Skeletal muscle satellite cell (primary cell): ENCODE data around the gene ERLIN1.

ENCODE experiments used
- H3K27me3 ChIP-seq: 2 replicates; pipeline ENCODE4 v1.7.0; 2013; ENCODE audit warnings: low read length; ENCODE audit not compliant: control insufficient read depth, insufficient read depth
- H3K36me3 ChIP-seq: 2 replicates; pipeline ENCODE4 v1.7.0; 2013; ENCODE audit warnings: mild to moderate bottlenecking, control low read depth, low read length; ENCODE audit not compliant: insufficient read depth
- H3K4me1 ChIP-seq: 2 replicates; pipeline ENCODE4 v1.7.0; 2013; ENCODE audit warnings: low read length; ENCODE audit not compliant: control insufficient read depth, insufficient read depth
- H3K4me2 ChIP-seq: 2 replicates; pipeline ENCODE4 v1.7.0; 2013; ENCODE audit warnings: mild to moderate bottlenecking, low read length
- H3K4me3 ChIP-seq: 2 replicates; pipeline ENCODE4 v1.7.0; 2013; ENCODE audit warnings: low read length
- H3K9ac ChIP-seq: 2 replicates; pipeline ENCODE4 v1.7.0; 2013; ENCODE audit warnings: mild to moderate bottlenecking, low read depth, low read length, moderate library complexity
- H3K9me3 ChIP-seq: replicated peaks from 2 replicates; pipeline ENCODE4 v1.7.0; 2013; ENCODE audit warnings: mild to moderate bottlenecking, control low read depth, low read length

The ERLIN1 gene

DNA sequence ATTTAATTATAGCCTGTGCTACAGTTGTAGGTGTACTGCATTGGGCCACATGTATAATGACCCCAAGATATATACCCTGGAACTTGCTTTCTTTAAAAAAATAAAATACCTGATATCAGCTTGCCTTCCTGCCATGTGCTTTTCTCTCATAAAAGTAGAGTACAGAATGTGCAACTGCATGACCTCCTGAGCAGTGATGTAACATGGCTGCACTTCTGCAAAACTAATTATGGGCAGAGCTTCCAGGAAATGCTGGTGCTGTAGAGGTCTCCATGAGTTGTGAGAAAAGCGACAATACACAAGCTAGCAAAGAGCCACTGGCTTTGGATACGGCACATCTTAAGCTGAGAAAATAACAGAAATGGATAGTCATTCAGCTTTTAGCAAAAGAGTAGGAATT lies 6.5 kb upstream of the ERLIN1 start:
- Histone ChIP-seq H3K36me3 (peaks cover 56% of the 10 kb centered on the region), H3K27me3 (no peaks in the 10 kb centered on the region)

DNA sequence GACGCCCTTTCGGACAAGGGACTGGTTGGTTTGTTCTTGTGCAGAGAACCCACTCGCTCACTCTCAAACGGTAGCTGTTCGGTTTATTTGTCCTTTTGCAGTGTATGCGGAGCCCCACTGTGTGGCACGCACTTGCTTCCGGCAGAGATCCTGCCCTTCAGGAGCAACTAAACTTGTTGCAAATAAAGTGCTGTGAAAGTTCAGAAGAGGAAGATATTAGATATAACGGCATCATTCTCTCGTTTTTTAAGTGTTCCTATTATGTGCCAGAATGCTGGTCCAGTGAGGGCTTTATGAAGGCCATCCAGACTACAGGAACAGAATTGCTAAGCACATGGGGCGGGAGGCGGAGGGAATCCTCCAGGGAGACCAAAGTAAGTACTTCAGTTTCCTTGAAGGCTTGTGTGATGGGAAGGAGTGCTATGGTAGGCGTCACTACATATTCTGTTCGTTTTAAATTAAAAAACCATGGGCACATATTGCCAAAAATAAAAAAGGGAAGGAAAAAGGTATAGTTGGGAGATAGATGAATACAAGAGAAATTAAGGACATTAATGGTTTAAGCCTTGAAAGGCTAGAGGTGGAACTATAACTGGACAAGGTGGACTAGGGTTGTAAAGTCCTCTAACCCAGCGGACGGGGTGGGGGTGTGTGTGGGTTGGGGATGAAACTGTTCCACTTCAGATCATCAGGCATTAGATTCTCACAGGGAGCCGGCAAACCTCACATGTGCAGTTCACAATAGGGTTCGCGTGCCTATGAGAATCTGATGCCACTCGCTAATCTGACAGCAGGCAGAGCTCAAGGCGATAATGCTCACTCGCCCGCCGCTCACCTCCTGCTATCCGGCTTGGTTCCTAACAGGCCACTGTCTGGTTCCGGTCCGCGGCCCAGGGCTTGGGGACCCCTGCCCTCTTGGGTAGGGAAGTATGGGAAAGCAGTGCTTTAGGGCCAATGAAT lies 704 bp upstream of the ERLIN1 start:
- Histone ChIP-seq H3K27me3 (no peaks in the 10 kb centered on the region), H3K4me3 (peak overlapping the region; percentile 96), H3K9ac (peak overlapping the region; percentile 95), H3K4me1 (peaks cover 28% of the 10 kb centered on the region), H3K36me3 (peaks cover 33% of the 10 kb centered on the region), H3K9me3 (no peaks in the 10 kb centered on the region), H3K4me2 (peak overlapping the region; percentile 98)

More for the DNA sequence above, 6.5 kb upstream of the ERLIN1 start:
- peaks cover 2% of the 10 kb centered on the region for H3K4me1 ChIP-seq
- no peak overlapping the region for H3K9ac ChIP-seq
- no peak overlapping the region for H3K4me3 ChIP-seq
- no peaks in the 10 kb centered on the region for H3K9me3 ChIP-seq
- H3K4me2 ChIP-seq: no peak overlapping the region

DNA sequence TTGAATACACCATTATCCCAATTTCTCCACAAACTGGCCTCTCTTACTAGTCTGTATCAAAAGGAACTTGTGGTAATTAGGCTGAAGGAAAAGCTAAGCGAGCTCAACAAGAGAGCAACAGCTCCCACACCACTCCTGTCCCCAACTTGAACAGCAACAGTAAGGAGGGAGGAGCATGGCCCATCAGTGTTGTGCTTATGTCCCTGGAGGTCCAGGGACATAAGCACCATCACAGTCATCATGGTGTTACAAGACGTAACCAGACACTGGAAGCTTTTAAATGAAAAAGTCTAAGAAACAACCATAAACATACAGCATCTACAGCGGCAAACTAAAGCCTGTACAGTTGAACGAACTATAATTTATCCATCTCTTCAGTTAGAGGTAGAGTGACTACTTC lies 989 bp downstream of the ERLIN1 start:
- no peaks in the 10 kb centered on the region for H3K27me3 ChIP-seq
- H3K4me3 ChIP-seq: peak overlapping the region; percentile 96
- H3K9ac ChIP-seq: peak overlapping the region; percentile 95
- H3K4me1 ChIP-seq: peaks cover 28% of the 10 kb centered on the region
- peak overlapping the region; percentile 98 for H3K4me2 ChIP-seq
- peaks cover 20% of the 10 kb centered on the region for H3K36me3 ChIP-seq
- no peaks in the 10 kb centered on the region for H3K9me3 ChIP-seq

DNA sequence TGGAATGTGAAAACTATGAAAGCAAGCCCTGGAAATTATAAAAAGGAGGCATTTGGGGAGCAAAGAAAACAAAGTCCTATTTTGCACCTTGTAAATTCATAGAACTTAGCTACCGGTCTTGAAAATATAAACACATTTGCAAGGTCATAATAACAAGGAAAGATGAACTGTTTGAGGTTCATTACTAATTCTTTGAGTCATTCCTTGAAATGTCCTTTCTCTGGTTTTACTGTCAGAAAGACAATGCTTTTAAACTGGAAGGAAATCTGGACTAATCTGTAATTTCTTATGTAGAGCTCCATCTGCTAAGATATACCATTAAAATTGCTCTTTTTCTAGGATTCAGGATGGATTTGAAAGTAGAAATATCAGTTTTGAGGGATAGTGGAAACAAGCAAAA lies 1.4 kb downstream of the ERLIN1 start:
- no peaks in the 10 kb centered on the region for H3K9me3 ChIP-seq
- peaks cover 22% of the 10 kb centered on the region for H3K36me3 ChIP-seq
- peak overlapping the region; percentile 98 for H3K4me2 ChIP-seq
- H3K27me3 ChIP-seq: no peaks in the 10 kb centered on the region
- peak overlapping the region; percentile 96 for H3K4me3 ChIP-seq
- H3K4me1 ChIP-seq: peaks cover 28% of the 10 kb centered on the region
- peak overlapping the region; percentile 95 for H3K9ac ChIP-seq

DNA sequence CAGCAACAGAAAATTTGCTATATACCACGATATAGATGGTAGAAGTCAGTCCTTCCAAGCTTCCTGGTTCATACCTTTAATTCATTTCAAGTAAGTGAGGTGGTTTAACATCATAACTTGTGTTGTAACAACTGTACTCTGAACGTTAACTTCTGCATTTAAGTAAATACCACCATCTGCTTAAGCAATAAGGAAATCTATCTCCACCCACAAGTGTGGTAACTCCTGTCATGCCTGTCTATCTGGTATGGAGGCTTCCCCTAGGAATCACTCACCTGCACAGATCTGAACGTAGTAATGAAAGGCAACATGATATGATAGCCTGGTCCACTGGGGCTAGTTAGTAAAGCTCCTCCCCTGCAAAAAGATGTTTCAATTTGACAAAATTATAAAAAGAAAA lies 2.3 kb downstream of the ERLIN1 start:
- no peak overlapping the region for H3K9ac ChIP-seq

DNA sequence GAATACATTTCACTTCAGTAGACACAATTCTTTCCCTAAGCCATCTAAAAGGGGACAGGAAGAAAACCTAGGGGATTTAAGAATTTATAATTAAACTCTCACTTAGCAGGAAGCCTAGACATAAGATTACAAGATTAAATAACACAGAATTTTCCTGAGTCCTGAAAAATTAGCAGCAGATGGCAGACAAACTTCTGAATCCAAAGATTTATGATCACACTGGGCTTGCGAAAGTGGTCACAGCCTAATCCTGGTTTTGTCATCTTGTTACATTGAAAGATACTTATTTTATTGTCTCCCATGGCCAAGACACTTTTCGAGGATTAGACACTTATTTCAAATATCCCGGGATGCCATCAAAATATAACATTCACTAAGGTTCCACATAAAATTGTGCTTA lies 2.9 kb downstream of the ERLIN1 start:
- Histone ChIP-seq H3K36me3 (peaks cover 29% of the 10 kb centered on the region), H3K4me2 (no peak overlapping the region), H3K4me3 (no peak overlapping the region), H3K4me1 (peaks cover 32% of the 10 kb centered on the region), H3K27me3 (no peaks in the 10 kb centered on the region), H3K9me3 (no peaks in the 10 kb centered on the region), H3K9ac (no peak overlapping the region)

More for the DNA sequence above, 2.3 kb downstream of the ERLIN1 start:
- Histone ChIP-seq H3K27me3 (no peaks in the 10 kb centered on the region), H3K4me2 (peak overlapping the region; percentile 98), H3K4me3 (no peak overlapping the region), H3K9me3 (no peaks in the 10 kb centered on the region), H3K36me3 (peaks cover 27% of the 10 kb centered on the region), H3K4me1 (peaks cover 32% of the 10 kb centered on the region)

DNA sequence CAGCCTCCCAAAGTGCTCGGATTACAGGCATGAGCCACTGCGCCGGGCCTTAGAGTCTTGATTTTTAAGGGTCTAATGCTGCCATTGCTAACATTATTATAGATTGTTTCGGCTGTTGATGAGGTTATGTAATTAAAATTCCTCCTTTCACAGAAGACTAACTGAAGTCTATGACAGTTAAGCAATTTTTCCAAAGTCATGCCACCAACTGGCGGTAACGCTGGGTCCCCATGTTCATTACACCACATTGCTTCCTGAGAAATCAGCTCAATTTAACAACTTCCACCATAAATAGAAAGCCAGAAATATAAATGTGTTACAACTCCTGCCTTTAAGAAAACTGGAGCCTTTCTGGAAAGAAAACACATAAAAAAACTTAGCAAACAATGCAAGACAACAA lies 3.5 kb downstream of the ERLIN1 start:
- Histone ChIP-seq H3K4me1 (peaks cover 30% of the 10 kb centered on the region), H3K4me3 (no peak overlapping the region), H3K9ac (no peak overlapping the region), H3K27me3 (no peaks in the 10 kb centered on the region), H3K36me3 (peaks cover 35% of the 10 kb centered on the region), H3K4me2 (no peak overlapping the region), H3K9me3 (no peaks in the 10 kb centered on the region)

DNA sequence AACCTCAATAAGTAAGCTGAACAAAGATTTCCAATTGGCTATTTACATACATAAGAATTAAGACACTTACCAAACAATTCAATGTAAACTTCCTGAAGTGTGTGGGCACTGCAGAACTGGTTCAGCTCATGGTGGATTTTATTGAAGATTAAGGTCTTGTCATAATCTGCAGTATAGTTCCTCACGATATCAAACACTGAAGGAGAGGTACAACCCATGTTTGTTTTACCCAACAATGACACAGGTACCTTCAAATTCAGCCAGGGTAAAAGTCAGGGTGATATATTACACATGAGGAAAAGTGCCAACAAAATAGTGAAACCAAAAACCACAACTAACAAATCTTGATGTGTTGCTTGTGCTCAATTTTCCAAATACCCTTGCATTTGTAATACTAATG lies 10.0 kb downstream of the ERLIN1 start:
- Histone ChIP-seq H3K4me2 (no peak overlapping the region), H3K4me1 (peaks cover 4% of the 10 kb centered on the region), H3K9ac (no peak overlapping the region), H3K27me3 (no peaks in the 10 kb centered on the region), H3K36me3 (peaks cover 72% of the 10 kb centered on the region), H3K9me3 (no peaks in the 10 kb centered on the region), H3K4me3 (no peak overlapping the region)

DNA sequence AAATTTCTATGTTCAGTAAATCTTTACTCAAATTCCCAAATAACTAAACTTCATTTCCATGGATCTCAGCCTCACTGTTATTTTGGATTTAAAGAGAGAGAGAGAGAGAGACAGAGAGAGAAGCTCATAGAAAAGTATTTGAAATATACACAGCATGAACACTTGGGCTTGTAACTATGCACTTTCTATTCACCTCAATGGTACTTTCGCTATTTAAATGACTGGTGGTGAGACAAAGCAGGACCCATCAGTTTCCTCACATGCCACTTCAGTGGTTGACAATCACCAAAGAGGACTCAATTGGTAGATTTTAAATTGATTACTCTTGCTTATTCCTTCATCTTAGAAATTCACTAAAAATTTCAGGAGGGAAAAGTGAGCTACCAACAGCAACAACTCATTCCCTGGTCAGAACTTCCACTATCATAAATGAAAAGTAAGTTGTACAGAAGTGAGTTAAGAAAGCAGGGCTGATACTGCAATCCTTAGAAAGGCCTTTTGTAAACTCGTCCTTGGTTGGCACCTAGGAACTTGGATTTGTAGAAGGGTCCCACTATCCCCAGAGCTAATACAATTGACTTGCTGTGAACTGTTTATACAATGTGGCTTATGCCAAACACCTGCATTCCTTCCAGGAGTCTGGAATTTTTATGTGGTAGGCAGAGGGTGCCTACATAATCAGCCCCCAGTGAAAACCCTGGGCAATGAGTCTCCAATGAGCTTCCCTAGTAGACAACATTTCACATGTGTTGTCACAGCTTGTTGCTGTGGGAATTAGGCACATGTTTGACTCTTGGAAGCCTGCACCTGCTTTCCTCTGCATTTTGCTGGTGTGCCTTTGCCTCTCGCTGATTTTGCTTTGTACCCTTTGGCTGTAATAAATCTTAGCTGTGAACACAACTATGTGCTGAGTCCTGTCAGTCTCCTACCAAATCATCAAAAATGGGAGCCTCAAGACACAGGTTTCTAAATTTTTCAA lies 10.8 kb downstream of the ERLIN1 start:
- Histone ChIP-seq H3K4me1 (peaks cover 4% of the 10 kb centered on the region), H3K27me3 (no peaks in the 10 kb centered on the region), H3K36me3 (peaks cover 71% of the 10 kb centered on the region), H3K9ac (no peak overlapping the region), H3K4me2 (no peak overlapping the region), H3K9me3 (no peaks in the 10 kb centered on the region), H3K4me3 (no peak overlapping the region)

DNA sequence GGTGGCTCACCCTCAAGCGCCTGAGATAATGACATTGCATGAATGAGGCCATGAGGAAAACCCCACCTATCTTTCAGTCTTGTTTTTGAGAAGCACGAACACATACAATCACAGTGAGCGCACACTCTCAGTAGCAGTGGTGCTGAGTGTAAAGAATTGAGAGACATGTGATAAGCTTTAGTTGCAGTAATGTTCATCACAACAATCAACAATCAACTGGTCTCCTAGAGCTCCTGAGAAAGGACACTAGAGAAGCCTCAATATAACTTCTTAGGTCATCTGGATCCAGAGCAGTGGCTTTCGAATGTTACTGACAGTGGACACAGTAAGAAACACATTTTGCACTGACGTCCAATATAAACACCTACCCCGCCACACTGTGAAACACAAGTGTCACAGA lies 12.8 kb downstream of the ERLIN1 start:
- no peaks in the 10 kb centered on the region for H3K4me1 ChIP-seq
- no peak overlapping the region for H3K4me3 ChIP-seq
- no peak overlapping the region for H3K4me2 ChIP-seq
- no peaks in the 10 kb centered on the region for H3K9me3 ChIP-seq
- H3K27me3 ChIP-seq: no peaks in the 10 kb centered on the region
- H3K9ac ChIP-seq: no peak overlapping the region
- H3K36me3 ChIP-seq: peaks cover 65% of the 10 kb centered on the region

DNA sequence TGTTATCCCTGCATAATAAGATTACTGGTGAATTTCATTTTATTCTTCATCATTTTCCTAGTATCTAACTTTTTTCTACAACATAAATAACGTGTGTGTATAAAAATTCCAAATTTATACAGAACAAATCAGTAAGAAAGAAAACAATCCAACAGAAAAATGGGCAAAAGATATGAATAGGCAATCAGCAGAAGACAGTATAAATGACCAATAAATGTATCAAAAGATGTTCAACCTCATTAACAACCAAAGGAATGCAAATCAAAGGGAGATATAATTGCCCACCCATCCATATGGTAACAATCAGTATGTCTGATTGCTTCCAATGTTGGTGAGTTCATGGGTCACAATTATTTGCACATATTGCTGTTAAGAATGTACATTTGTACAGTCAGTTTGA lies 13.5 kb downstream of the ERLIN1 start:
- H3K36me3 ChIP-seq: peaks cover 60% of the 10 kb centered on the region
- no peaks in the 10 kb centered on the region for H3K27me3 ChIP-seq
- H3K9me3 ChIP-seq: no peaks in the 10 kb centered on the region
- no peaks in the 10 kb centered on the region for H3K4me1 ChIP-seq
- H3K9ac ChIP-seq: no peak overlapping the region
- no peak overlapping the region for H3K4me3 ChIP-seq
- no peak overlapping the region for H3K4me2 ChIP-seq
